Liver (tissue), 9 donors: Measurements from ENCODE around the gene CTNNA2. TPM values are rescaled to one million over a fixed set of nuclear protein-coding genes. Genes with fewer than 3 reads are reported as not detected.

Source experiments
- DNase-seq: peaks from one replicate; pipeline ENCODE4 v3.0.0-alpha.2; 2017; ENCODE audit warnings: low spot score
- H3K27ac ChIP-seq, 2 donors: one replicate each; pipeline ENCODE4 v1.7.0; 2013; ENCODE audit warnings: inconsistent platforms in 2 of 2, low read length in 2 of 2, control low read depth in 1 of 2, low read depth in 1 of 2, mild to moderate bottlenecking in 1 of 2
- H3K27me3 ChIP-seq, 4 donors: one replicate each; pipeline versions ENCODE4 v1.6.1 to v1.7.0; 2013; ENCODE audit warnings: low read length in 3 of 4, inconsistent platforms in 1 of 4, mild to moderate bottlenecking in 1 of 4, moderate library complexity in 1 of 4; ENCODE audit not compliant: control insufficient read depth in 4 of 4, insufficient read depth in 4 of 4
- H3K36me3 ChIP-seq, 4 donors: one replicate each; pipeline versions ENCODE4 v1.6.1 to v1.7.0; 2013; ENCODE audit warnings: low read length in 3 of 4, mild to moderate bottlenecking in 3 of 4, low read depth in 1 of 4, moderate library complexity in 1 of 4; ENCODE audit not compliant: control insufficient read depth in 4 of 4, insufficient read depth in 3 of 4
- H3K4me1 ChIP-seq, 4 donors: one replicate each; pipeline versions ENCODE4 v1.6.1 to v1.7.0; 2013; ENCODE audit warnings: low read length in 3 of 4, mild to moderate bottlenecking in 3 of 4, moderate library complexity in 1 of 4; ENCODE audit not compliant: control insufficient read depth in 4 of 4, insufficient read depth in 4 of 4
- H3K4me3 ChIP-seq, 3 donors: one replicate each; pipeline versions ENCODE4 v1.6.1 to v1.7.0; 2013; ENCODE audit warnings: low read length in 3 of 3, control low read depth in 1 of 3, low read depth in 1 of 3, mild to moderate bottlenecking in 1 of 3
- H3K9ac ChIP-seq, 2 donors: one replicate each; pipeline ENCODE4 v1.7.0; 2013; ENCODE audit warnings: low read length in 2 of 2, mild to moderate bottlenecking in 2 of 2, moderate library complexity in 2 of 2, control low read depth in 1 of 2, low read depth in 1 of 2
- H3K9me3 ChIP-seq, 4 donors: one replicate each; pipeline versions ENCODE4 v1.6.1 to v1.7.0; 2013; ENCODE audit warnings: low read length in 3 of 4; ENCODE audit not compliant: control insufficient read depth in 4 of 4
- CTCF ChIP-seq: fragments of 150-350 bp; IDR thresholded peaks from 2 replicates; pipeline ENCODE4 v1.5.1; 2017; ENCODE audit warnings: improper control_type of control experiment, low read depth, low read length; ENCODE audit not compliant: missing input control
- EGR1 ChIP-seq, 2 donors: IDR thresholded peaks; 2 replicates each; pipeline ENCODE4 v1.6.1; 2016 to 2018; ENCODE audit warnings: antibody characterized with exemption in 2 of 2, low read depth in 2 of 2
- FOXA1 ChIP-seq: IDR thresholded peaks from 2 replicates; pipeline ENCODE4 v1.6.1; 2016; ENCODE audit warnings: antibody characterized with exemption
- FOXA2 ChIP-seq: IDR thresholded peaks from 2 replicates; pipeline ENCODE4 v1.6.1; 2016; ENCODE audit warnings: antibody characterized with exemption
- GABPA ChIP-seq, 2 donors: IDR thresholded peaks in 1 of 2; conservative IDR thresholded peaks in 1 of 2; 2 replicates each; pipeline ENCODE4 v1.6.1; 2016; ENCODE audit warnings: antibody characterized with exemption in 2 of 2, mild to moderate bottlenecking in 1 of 2, moderate library complexity in 1 of 2
- HNF4A ChIP-seq, 2 donors: conservative IDR thresholded peaks; 2 replicates each; pipeline ENCODE4 v1.6.1; 2016; ENCODE audit warnings: antibody characterized with exemption in 2 of 2, mild to moderate bottlenecking in 2 of 2
- JUND ChIP-seq, 2 donors: IDR thresholded peaks; 2 replicates each; pipeline ENCODE4 v1.6.1; 2016; ENCODE audit warnings: antibody characterized with exemption in 2 of 2
- NR2F2 ChIP-seq: IDR thresholded peaks from 2 replicates; pipeline ENCODE4 v1.6.1; 2016; ENCODE audit warnings: antibody characterized with exemption
- RAD21 ChIP-seq, 2 donors: IDR thresholded peaks; 2 replicates each; pipeline ENCODE4 v1.6.1; 2016; ENCODE audit warnings: antibody characterized with exemption in 2 of 2, mild to moderate bottlenecking in 2 of 2
- RXRA ChIP-seq, 2 donors: IDR thresholded peaks; 2 replicates each; pipeline ENCODE4 v1.6.1; 2017 to 2018; ENCODE audit warnings: antibody characterized with exemption in 2 of 2, mild to moderate bottlenecking in 1 of 2
- SP1 ChIP-seq: IDR thresholded peaks from 2 replicates; pipeline ENCODE4 v1.6.1; 2018; ENCODE audit warnings: antibody characterized with exemption, mild to moderate bottlenecking
- TAF1 ChIP-seq: conservative IDR thresholded peaks from 2 replicates; pipeline ENCODE4 v1.6.1; 2016; ENCODE audit warnings: antibody characterized with exemption, mild to moderate bottlenecking
- YY1 ChIP-seq: IDR thresholded peaks from 2 replicates; pipeline ENCODE4 v1.6.1; 2016; ENCODE audit warnings: antibody characterized with exemption, mild to moderate bottlenecking
- WGBS: extraction: QIAGEN DNeasy Blood & Tissue Kit; methylation state at CpG from one replicate; pipeline ENCODE4 v1.1.7; 2013; 5-methylcytosine and 5-hydroxymethylcytosine counted together
- polyA plus RNA-seq, 2 donors: library from polyadenylated mRNA; stranded (reverse) in 1 of 2; unstranded in 1 of 2; fragments of 200-250 nt in 1 of 2; fragments of >200 nt in 1 of 2; fragmentation: Nextera tagmentation in 1 of 2; extraction: Ambion mirVana in 1 of 2; gene quantifications; one replicate each; pipeline versions ENCODE4 v1.2.1 to v1.2.3, GENCODE V29; 2013 to 2015
- total RNA-seq, 2 donors: library from RNA; depleted of rRNA; stranded (reverse); fragments of >200 nt; gene quantifications; one replicate each; pipeline ENCODE4 v1.2.3, GENCODE V29; 2014
- TF ChIP-seq, protein P1 (sequence below): IDR thresholded peaks from 2 replicates; pipeline ENCODE4 v1.6.1; 2016; ENCODE audit warnings: antibody characterized with exemption
- TF ChIP-seq, protein P2 (sequence below): IDR thresholded peaks from 2 replicates; pipeline ENCODE4 v1.6.1; 2016; ENCODE audit warnings: antibody characterized with exemption, mild to moderate bottlenecking
- TF ChIP-seq, protein P3 (sequence below): IDR thresholded peaks from 2 replicates; pipeline ENCODE4 v1.6.1; 2016; ENCODE audit warnings: antibody characterized with exemption
- TF ChIP-seq, protein P4 (sequence below): IDR thresholded peaks from 2 replicates; pipeline ENCODE4 v1.6.1; 2016; ENCODE audit warnings: antibody characterized with exemption
- donor health status: healthy.
- donor health status: healthy.
- donor health status: healthy.
- donor health status: healthy.
- donor health status: healthy.

The CTNNA2 gene
- total and polyA plus RNA-seq, 4 donors: 0.05 TPM; not detected in 3

- no peak for TF ChIP-seq TAF1
- TF ChIP-seq, protein P1, sequence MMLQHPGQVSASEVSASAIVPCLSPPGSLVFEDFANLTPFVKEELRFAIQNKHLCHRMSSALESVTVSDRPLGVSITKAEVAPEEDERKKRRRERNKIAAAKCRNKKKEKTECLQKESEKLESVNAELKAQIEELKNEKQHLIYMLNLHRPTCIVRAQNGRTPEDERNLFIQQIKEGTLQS: no peak
- no peak for TF ChIP-seq NR2F2
- TF ChIP-seq GABPA (IDR thresholded peaks at IDR 0.05 in 1 of 2, conservative IDR thresholded peaks at IDR 0.05 in 1 of 2): no peak
- TF ChIP-seq, protein P2, sequence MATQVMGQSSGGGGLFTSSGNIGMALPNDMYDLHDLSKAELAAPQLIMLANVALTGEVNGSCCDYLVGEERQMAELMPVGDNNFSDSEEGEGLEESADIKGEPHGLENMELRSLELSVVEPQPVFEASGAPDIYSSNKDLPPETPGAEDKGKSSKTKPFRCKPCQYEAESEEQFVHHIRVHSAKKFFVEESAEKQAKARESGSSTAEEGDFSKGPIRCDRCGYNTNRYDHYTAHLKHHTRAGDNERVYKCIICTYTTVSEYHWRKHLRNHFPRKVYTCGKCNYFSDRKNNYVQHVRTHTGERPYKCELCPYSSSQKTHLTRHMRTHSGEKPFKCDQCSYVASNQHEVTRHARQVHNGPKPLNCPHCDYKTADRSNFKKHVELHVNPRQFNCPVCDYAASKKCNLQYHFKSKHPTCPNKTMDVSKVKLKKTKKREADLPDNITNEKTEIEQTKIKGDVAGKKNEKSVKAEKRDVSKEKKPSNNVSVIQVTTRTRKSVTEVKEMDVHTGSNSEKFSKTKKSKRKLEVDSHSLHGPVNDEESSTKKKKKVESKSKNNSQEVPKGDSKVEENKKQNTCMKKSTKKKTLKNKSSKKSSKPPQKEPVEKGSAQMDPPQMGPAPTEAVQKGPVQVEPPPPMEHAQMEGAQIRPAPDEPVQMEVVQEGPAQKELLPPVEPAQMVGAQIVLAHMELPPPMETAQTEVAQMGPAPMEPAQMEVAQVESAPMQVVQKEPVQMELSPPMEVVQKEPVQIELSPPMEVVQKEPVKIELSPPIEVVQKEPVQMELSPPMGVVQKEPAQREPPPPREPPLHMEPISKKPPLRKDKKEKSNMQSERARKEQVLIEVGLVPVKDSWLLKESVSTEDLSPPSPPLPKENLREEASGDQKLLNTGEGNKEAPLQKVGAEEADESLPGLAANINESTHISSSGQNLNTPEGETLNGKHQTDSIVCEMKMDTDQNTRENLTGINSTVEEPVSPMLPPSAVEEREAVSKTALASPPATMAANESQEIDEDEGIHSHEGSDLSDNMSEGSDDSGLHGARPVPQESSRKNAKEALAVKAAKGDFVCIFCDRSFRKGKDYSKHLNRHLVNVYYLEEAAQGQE: no peak
- no peak for TF ChIP-seq HNF4A (conservative IDR thresholded peaks at IDR 0.05)
- no peak for TF ChIP-seq CTCF
- no peak for TF ChIP-seq RAD21 (IDR thresholded peaks at IDR 0.05)
- no peak for TF ChIP-seq EGR1 (IDR thresholded peaks at IDR 0.05; ENCODE audit: low read depth in 2 of 2)
- TF ChIP-seq, protein P3, sequence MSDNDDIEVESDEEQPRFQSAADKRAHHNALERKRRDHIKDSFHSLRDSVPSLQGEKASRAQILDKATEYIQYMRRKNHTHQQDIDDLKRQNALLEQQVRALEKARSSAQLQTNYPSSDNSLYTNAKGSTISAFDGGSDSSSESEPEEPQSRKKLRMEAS: no peak
- no peak for TF ChIP-seq SP1
- TF ChIP-seq, protein P4, sequence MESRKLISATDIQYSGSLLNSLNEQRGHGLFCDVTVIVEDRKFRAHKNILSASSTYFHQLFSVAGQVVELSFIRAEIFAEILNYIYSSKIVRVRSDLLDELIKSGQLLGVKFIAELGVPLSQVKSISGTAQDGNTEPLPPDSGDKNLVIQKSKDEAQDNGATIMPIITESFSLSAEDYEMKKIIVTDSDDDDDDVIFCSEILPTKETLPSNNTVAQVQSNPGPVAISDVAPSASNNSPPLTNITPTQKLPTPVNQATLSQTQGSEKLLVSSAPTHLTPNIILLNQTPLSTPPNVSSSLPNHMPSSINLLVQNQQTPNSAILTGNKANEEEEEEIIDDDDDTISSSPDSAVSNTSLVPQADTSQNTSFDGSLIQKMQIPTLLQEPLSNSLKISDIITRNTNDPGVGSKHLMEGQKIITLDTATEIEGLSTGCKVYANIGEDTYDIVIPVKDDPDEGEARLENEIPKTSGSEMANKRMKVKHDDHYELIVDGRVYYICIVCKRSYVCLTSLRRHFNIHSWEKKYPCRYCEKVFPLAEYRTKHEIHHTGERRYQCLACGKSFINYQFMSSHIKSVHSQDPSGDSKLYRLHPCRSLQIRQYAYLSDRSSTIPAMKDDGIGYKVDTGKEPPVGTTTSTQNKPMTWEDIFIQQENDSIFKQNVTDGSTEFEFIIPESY: no peak
- TF ChIP-seq FOXA2: no peak
- TF ChIP-seq FOXA1: no peak
- no peak for TF ChIP-seq YY1
- no peak for TF ChIP-seq RXRA (IDR thresholded peaks at IDR 0.05)
- TF ChIP-seq JUND (IDR thresholded peaks at IDR 0.05): no peak
- Histone ChIP-seq H3K36me3 (no peaks in the 10 kb centered on the region), H3K4me3 (no peak overlapping the region), H3K9ac (no peak overlapping the region), H3K27me3 (peaks cover 0 to 2% (median 0%) of the 10 kb centered on the region in 4 donors), H3K27ac (no peak overlapping the region), H3K9me3 (peaks cover 0 to 1% (median 0%) of the 10 kb centered on the region in 4 donors), H3K4me1 (no peaks in the 10 kb centered on the region)
- 79% methylated on average over 7 of the region's 7 CpGs for WGBS
- DNase-seq: no peak
Observed at GRCh38 chr2:80168801-80169200, 656.0 kb downstream of the CTNNA2 start.
